Omental fat pad (tissue), 4 donors: Measurements from ENCODE around the gene TNNC2. TPM values are rescaled to one million over a fixed set of nuclear protein-coding genes. Genes with fewer than 3 reads are reported as not detected.

Source experiments
- ATAC-seq: fragments of 150-250 bp; one replicate; pipeline ENCODE4 v1.9.1; 2016; ENCODE audit warnings: mild to moderate bottlenecking, moderate library complexity; ENCODE audit not compliant: low FRiP score
- DNase-seq: peaks from one replicate; pipeline ENCODE4 v3.0.0-alpha.2; 2019; ENCODE audit warnings: low spot score
- CTCF ChIP-seq, 3 donors: fragments of 450-650 bp; IDR thresholded peaks; one replicate each; pipeline ENCODE4 v1.5.1; 2016 to 2017; ENCODE audit warnings: antibody characterized with exemption in 3 of 3, mild to moderate bottlenecking in 3 of 3, moderate library complexity in 2 of 3
- total RNA-seq, 4 donors: library from RNA; depleted of rRNA; stranded (reverse); fragments of >200 nt; gene quantifications; one replicate each; pipeline ENCODE4 v1.1.0, GENCODE V29; 2016

TNNC2 gene
- total RNA-seq, 4 donors from 2014 or later, result 1.2 to 2.2 (median 1.5) TPM; not detected in 1

- DNase-seq, result no peak
- no peak for TF ChIP-seq CTCF (IDR thresholded peaks at IDR 0.05)
- no peak for ATAC-seq
Measured at GRCh38 chr20:45821947-45822346, 5.2 kb downstream of the TNNC2 start.

GRCh38 chr20:45819466-45819865, 7.6 kb downstream of the TNNC2 start:
- TF ChIP-seq CTCF (IDR thresholded peaks at IDR 0.05), result no peak
- no peak for DNase-seq
- no peak for ATAC-seq

- DNase-seq (no peak), ATAC-seq (no peak)
- no peak for TF ChIP-seq CTCF (IDR thresholded peaks at IDR 0.05)
Measured at GRCh38 chr20:45818239-45818638, 8.9 kb downstream of the TNNC2 start.

- TF ChIP-seq CTCF (IDR thresholded peaks at IDR 0.05), result no peak
- DNase-seq (no peak), ATAC-seq (no peak)
Measured at GRCh38 chr20:45817376-45818194, 9.5 kb downstream of the TNNC2 start.

- no peak for ATAC-seq
- TF ChIP-seq CTCF (IDR thresholded peaks at IDR 0.05), result no peak
- DNase-seq, result no peak
Measured at GRCh38 chr20:45816951-45817350, 10.2 kb downstream of the TNNC2 start.

- no peak for DNase-seq
- no peak for TF ChIP-seq CTCF (IDR thresholded peaks at IDR 0.05)
- no peak for ATAC-seq
Measured at GRCh38 chr20:45814314-45814713, 12.8 kb downstream of the TNNC2 start.

GRCh38 chr20:45813489-45813888, 13.6 kb downstream of the TNNC2 start:
- ATAC-seq (no peak), DNase-seq (no peak)
- TF ChIP-seq CTCF (IDR thresholded peaks at IDR 0.05), result no peak
